Nucleus accumbens (tissue), 56 donors: ENCODE measurements around the gene CEACAM18.
A peak's percentile ranks its signal among the peaks of the same experiment; 100 is the strongest.
"Not testable (repeated sequence)": the region's sequence is repeated elsewhere in the genome, so short reads cannot be mapped to it uniquely, and the experiment has no call there.

ENCODE experiments used
- DNase-seq, 56 donors: peaks; one replicate each; lab custom pipeline; 2025; lab: John Stamatoyannopoulos, UW

Gene CEACAM18

DNA sequence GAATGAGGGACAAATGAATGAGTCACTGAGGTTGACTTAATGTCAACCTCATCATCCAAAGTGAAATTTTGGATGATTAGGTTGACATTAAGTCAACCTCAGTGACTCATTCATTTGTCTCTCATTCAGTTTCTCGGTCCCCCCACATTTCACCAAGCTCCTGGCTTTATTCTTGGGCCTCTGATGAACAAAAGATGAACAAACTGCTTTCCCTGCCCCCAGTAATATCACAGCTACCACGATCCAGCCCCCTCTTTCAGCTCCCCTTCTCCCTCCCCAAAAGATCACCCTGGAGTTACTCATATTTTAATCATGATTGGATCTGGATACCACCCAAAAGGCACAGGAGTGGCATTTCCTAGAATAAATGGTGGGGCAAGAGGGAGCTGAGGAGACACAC, 10.8 kb downstream of the CEACAM18 start:
- DNase-seq: no peak

DNA sequence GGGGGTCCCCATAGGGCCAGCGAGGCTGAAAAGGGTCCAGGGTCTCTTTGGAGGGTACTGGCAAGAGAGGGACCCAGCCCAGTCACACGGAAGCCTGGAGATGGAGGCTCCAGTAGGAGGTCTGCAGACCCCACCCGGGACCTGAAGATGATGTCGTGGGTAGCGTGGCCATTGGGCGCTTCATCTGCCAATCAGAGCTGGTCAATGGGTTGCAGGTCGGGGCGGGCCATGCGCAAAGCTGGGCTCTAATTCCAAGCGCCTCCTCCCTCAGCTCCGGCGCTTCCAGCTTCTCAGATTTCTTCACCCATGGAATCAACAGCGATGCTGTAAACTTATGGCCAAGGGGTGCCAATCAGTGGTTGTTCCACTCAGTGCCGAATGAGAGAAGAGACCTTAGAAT, 12.3 kb downstream of the CEACAM18 start:
- DNase-seq: no peak

DNA sequence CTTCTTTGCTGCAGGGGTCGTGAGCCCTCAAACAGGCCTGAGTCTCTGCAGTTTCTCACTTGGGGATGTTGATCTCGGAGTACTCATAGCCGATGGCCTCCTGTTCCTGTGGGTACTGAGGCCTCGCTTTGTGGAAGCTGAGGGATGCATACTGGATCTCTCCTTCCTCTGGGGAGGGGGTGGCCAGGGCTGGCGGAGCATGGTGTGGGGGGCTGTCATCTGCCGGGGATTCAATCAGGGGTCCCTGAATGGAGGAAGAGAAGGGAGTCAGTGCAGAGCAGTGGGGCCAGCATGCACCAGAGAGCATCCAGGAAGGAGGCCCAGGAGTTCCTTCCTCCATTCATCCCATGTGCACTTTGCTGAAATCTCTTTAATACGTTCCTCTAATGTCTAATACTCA, 13.2 kb downstream of the CEACAM18 start:
- no peak for DNase-seq

DNA sequence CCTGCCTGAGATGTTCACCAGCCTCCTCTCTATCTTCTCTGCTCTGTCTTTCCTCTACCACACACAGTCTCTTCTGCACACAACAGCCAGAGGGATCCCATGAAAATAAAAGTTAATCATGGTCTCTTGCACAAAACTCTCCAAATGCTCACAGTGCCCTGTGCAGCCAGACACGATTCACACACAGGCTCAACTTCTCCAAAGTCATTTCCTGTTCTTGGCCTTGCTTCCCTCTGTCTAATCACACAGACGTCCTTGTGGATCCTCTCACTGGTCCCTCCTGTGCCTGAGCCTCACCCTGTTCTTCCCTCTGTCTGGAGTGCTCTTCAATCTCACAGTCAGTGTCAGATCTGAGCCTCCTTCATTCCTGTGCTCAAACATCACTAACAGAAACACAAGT, 15.4 kb downstream of the CEACAM18 start:
- no peak for DNase-seq

DNA sequence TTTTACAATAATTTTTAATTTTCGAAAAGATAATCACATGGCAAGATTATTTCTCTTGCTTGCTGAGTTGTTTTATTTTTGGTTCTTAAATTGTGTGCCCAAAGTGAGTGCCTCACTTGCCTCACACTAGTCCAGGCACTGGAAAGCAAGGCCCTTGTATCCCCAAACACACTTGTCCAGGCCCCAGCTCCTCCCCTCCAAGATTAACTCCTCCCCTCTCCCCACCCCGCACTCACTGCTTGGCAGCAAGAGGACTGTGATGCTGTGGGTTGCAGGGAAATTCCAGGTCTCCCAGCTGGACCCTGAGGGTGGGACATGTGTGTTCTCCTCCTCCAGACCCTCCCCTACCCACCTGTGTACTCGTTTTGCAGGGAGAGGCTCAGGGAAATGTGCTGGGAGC, 19.3 kb downstream of the CEACAM18 start:
- DNase-seq: no peak

DNA sequence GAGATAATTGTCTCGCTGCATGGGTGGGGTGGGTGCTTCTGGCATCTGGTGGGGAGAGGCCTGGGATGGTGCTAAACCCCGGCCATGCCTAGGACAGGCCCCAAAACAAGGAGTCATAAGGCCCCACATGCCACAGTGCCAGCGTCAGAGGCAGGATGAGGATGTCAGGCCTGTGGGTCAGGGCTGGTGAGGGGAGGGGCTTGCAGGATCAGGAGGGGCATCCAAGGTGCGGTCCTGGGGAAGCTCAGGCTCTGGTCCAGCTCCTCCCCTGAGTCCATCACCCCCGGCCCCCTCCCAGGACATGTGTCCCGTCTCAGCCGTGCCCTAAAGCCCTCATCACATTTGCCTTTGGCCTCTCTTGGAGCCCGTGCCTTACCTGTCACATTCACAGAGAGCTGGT, 22.6 kb downstream of the CEACAM18 start:
- DNase-seq: not testable (repeated sequence)

DNA sequence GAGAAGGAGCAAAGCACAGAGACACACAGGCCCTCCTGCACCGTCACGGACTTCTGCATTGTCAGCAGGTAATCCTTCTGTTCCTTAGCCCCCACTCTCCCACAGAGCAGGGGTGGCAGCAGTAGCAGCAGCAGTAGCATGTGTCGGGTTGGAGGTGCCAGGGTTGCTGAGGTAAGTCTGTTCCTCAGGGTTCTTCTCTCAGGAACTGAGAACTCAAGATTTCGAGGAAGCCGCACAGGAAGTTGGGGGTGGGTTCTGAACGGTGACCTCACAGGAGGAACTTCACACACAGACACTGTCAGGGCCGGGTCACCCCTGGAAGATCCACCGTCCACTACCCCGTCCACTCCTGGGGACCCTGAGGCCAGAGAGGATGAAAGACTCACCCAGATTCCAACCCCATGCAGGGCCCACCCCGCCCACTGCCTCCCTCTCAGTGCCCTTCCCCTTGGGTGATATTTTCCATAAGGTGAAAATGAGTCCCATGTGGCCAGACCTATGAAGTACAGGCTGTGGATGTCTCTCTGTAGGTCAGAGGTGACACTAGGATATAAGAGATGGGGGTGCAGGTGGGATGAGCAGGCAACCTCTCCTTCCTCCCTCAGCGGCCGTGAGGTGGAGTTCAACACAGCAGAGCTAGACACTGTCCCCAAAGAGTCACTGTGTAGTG, 23.4 kb downstream of the CEACAM18 start, which contains the start of gene SIGLEC12:
SIGLEC12 (minus strand) TSS at position 207 of the 670 bp plus-strand sequence; CDS start at position 140, 67 bp downstream.
- peak in 13 of 56 donors; percentile 2 to 30 (median 10) for DNase-seq

DNA sequence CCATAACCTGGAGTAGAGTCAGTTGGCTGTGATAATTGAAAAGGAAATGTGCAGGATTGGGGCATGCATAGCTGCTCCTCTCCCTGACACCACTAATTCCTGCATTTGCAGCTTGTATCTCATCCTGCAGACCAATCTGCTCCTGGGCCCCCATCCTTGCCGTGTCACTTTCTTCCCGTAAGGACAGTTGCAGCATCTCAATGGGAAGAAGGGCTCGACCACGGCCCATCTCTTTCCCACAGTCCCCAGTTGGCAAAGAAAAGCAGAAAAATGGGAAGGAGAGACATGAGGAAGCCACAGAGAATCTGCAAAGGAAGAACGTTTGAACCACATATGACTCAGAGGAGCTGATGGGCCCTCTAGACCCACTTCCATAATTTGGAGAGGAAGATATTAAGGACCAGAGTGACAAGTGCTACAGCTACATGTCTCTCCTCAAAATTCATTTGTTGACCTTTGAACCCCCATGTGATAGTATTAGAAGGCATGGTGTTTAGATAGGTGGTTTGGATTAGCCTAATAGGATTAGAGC, 25.0 kb downstream of the CEACAM18 start:
- no peak for DNase-seq

DNA sequence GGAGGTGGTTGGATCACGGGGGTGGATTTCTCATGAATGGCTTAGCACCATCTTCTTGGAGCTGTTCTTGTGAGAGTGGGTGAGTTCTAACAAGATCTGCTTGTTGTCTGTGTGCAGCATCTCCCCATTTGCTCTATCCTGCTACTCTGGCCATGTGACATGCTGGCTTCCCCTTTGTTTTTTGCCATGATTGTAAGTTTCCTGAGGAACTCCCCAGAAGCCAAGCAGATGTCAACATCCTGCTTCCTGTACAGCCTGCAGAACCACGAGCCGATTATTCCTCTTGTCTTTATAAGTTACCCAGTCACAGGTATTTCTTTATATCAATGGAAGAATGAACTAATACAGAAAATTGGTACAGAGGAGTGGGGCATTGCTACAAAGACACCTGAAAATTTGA, 25.6 kb downstream of the CEACAM18 start:
- no peak for DNase-seq

DNA sequence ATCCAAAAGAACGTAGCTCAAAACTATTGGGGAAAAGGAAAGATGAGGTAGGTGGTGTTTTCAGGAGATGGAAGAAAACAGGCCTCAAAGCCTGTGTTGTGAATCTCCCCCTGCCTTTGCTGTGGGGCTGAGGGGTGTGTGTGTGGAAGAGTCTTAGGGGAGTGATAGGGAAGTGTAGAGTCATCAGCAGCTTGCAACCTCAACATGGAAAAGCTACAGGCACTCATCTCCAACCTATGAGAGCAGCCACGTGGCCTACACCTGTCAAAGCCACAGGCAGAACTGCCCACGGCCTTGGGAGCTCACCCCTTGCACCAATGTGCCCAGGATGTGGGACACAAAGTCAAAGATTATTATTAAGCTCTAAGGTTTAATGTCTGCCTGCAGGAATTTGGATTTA, 27.6 kb downstream of the CEACAM18 start:
- DNase-seq: no peak

DNA sequence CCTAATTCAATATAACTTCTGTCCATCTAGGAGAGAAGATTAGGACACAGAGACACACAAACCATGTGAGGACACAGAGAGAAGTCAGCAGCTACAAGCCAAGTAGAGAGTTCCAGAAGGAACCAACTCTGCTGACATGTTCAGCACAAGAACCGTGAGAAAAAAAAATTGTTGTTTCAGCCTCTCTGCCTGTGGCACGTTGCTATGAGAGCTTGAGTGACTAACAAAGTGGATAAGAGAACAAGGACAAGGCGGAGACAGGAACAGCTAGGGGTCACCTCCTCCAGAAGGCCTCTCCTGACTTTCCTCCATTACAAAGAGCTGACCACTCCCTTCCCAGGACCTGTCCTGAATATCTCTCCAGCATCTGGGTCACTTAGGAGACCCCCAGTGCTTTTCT, 28.9 kb downstream of the CEACAM18 start:
- DNase-seq: no peak

DNA sequence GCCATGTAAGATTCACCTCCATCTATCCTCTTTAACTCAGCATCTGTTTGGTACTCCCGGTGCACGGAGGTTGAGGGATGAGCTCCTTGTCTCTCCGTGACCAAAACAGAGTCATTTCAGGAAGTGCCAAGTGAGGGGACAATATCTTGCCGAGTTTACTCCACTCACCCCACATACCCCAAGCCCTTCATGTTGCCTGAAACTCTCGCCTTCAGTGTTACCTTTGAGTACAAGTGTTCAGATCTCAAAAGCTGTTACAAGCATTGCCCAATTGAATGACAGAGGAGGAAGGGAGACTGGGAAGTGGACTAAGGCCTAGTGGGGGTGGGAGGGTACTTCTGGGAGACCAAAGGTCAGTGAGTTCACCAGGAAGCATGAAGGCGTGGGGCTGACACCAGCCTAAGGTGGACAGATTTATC, 29.3 kb downstream of the CEACAM18 start:
- no peak for DNase-seq

DNA sequence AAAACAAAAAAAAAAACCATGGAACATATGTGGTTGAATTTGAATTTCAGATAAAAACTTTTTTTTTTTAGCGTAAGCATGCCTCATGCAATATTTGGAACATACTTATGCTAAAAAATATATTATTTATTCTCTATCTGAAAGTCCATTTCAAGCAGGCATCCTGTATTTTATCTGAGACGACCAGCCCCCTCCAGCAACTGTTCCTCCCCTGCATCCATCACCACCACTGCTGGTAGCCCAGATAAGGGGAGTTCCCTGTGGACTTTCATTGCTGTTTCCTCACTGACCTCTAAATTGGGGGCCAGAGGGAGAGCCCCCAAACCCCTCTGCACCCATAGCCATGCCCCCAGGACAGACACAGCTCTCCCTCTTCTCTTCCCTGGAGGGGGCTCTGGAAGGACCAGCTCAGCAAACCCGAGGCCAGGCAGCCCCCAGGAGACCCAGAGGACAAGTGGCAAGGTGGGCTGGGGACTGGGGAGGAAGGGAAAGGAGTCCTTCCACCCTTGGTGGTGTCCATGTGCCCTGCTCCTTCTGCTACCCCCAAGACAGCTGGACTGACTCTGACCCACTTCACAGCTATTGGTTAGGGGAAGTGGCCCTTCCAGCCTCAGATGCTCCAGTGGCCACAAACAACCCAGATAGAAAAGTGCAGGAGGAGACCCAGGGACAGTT, 29.9 kb downstream of the CEACAM18 start:
- no peak for DNase-seq

DNA sequence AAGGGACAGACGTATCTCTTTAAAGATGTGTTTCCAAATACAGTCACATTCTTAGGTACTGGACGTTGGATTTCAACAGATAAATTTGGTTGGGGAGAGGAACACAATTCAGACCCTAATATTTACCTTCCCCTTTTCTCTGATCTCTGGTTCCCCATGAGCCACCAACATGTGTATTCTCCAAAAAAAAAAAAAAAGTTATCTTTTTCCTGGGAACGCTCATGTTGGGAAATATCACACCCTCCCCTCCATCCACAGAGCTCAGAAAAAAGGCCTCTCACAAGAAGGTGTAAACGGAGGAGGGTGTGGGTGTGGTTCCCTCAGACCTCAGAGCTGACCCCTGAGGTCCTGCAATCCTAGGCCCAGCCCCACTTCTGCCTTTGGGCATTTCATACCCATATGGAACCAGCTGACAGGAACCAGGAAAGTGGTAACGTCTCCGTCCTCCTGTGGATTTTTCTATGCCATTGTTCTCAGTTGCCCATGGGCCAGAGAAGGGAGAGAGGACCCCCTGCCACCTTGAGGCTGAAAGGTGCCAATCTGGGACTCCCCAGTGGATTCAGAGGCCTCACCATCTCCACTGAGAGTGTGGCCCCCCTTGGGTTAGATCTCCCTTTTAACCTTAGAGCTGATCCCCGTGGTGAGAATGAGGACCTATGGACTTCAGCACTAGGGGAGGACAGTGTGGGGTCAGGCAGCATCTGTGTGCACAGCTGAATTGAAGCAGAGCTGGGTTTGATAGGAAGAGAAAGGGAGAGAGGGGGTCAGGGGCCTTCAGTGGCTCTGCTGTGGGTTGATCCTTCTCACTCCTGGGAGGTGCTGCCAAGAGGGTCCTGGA, 31.7 kb downstream of the CEACAM18 start:
- no peak for DNase-seq

DNA sequence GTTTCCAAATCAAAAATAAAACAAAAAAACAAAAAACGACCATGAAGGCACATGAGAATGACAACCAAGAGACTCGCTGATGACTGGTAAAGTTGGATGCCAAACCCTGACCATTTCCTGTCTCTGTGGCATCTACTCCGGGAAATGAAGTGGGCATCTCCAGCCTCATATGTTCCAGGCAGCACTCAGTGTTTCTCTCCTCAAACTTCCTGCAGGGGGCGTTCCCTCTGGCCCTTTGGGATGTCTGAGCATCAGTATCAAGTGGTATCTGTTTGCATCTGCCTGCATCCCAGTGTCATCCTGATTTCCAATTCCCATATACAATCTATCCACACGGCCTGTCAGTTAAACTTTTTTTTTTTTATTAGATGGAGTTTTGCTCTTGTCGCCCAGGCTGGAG, 33.0 kb downstream of the CEACAM18 start:
- no peak for DNase-seq

DNA sequence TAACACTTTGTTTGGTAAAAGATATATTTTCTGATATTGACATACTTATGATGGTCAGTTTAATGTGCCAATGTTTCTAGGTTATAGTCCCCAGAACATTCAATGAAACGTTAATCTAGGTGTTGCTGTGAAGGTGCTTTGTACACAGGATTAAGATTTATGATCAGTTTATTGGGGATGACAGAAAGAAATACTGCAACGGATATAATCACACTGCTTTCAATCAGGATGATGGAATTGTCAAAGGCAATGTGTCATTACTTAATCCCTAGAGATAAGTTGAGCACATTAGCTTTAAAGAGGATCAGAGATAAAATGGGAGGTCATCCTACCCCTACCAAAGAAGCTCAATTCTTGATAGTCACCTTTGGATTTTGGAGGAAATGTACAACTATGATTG, 35.6 kb downstream of the CEACAM18 start:
- DNase-seq: no peak

DNA sequence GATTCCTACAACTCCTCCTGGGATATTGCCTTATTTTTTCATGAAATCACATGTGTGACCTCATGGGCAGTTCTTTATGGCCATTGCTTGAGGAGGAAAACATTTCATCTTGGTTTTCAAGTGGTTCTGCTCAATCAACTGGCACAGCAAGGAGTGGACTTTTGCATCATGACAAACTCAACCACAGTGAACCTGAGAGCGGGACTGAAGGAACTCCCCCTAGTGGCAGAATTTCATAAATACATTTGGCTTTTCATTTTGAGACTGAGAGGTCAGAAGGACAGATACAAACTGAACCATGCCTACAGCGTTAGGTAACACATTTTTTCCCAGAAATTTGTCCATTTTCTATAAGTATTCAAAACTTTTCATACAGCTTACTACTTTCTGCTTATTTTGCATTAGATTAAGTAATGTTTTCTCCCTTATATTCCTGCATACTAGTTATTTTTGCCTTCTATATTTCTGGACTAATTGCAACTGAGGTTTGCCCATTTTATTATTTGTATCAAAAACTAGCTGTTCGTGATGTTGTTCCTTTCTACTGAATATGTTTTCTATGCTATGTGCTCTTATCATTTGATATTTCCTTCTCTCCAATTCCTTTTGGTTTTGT, 36.6 kb downstream of the CEACAM18 start:
- peak in 2 of 56 donors; percentile 2 to 4 for DNase-seq

DNA sequence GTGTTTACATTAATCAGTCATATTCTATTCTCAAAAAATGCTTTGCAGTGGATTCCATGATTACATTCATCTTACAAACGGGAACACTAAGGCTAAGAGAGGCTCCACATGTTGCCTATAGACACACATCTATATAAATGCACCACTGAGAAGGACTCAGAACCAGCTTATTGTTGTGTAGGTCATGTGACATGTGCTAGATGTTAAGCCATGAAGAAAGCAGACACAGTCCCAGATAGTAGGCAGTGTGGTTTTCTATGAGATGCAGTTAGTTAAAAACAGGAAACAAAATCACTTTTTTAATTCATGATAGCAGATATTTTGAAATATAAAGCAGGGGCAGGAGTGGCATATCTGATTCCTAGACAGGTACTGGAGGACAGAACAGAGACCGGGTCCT, 42.4 kb downstream of the CEACAM18 start:
- no peak for DNase-seq

DNA sequence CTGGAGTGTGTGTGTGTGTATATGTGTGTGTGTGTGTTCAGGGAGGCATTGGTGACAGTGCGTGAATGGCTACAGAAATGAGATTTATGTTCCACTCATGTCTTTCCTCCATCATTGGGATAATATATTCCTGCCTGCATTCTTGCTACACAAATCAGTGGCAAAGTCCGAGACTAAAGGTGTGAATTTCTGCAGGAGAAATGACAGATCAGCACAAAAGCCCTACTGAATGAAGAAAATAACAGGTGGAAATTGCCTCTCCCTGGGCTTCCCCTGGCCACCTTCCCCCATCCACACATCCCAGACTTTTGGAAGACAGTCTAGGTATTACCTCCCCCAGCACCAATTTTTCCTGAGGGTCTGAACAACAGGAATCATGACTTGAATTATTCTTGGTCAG, 43.0 kb downstream of the CEACAM18 start:
- no peak for DNase-seq

DNA sequence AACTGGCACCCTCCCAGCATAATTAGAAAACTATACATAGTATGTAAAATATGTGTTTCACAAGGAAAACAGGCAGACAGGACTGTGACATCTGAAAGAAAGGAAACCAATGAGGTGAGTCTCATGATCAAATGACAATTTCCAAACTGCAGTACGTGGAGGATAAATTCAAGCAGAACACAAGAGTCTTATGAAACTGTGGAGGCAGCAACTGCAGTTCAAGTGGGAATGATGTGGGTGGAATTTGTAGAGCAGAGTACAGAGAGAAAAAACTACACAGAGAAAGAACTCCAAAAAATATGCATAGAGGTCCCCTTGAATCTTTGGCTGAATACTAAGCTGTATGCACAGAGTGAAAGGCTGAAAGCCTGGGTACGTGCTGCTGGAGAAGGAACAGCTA, 43.4 kb downstream of the CEACAM18 start:
- peak in 11 of 56 donors; percentile 12 to 59 (median 36) for DNase-seq
